Gastrocnemius medialis (tissue), 4 donors: ENCODE data around the gene PPP2R2C.

Experiments
- POLR2A ChIP-seq, 2 donors: fragments of 450-650 bp; IDR thresholded peaks; one replicate each; pipeline ENCODE4 v1.6.1; 2017; ENCODE audit warnings: antibody characterized with exemption in 2 of 2, mild to moderate bottlenecking in 2 of 2, moderate library complexity in 2 of 2
- TF ChIP-seq, protein P1 (sequence below), 5 experiments: fragments of 450-650 bp in 3 of 5; fragments of 200-600 bp in 2 of 5; sonication (generic) in 2 of 5; IDR thresholded peaks in 4 of 5; conservative IDR thresholded peaks in 1 of 5; 1 replicate in 4 of 5; 2 replicates in 1 of 5; pipeline ENCODE4 v1.5.1; 2016 to 2019; ENCODE audit warnings: antibody characterized with exemption in 5 of 5, mild to moderate bottlenecking in 3 of 5, moderate library complexity in 3 of 5

- TF ChIP-seq, protein P1, sequence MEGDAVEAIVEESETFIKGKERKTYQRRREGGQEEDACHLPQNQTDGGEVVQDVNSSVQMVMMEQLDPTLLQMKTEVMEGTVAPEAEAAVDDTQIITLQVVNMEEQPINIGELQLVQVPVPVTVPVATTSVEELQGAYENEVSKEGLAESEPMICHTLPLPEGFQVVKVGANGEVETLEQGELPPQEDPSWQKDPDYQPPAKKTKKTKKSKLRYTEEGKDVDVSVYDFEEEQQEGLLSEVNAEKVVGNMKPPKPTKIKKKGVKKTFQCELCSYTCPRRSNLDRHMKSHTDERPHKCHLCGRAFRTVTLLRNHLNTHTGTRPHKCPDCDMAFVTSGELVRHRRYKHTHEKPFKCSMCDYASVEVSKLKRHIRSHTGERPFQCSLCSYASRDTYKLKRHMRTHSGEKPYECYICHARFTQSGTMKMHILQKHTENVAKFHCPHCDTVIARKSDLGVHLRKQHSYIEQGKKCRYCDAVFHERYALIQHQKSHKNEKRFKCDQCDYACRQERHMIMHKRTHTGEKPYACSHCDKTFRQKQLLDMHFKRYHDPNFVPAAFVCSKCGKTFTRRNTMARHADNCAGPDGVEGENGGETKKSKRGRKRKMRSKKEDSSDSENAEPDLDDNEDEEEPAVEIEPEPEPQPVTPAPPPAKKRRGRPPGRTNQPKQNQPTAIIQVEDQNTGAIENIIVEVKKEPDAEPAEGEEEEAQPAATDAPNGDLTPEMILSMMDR (IDR thresholded peaks at IDR 0.05 in 4 of 5, conservative IDR thresholded peaks at IDR 0.05 in 1 of 5) = no peak
- TF ChIP-seq POLR2A (IDR thresholded peaks at IDR 0.05) = no peak
Observed at GRCh38 chr4:6348408-6348807, 124.0 kb downstream of the PPP2R2C start.
